ENCODE data around the gene SNAPC2. TPM values are rescaled to one million over a fixed set of nuclear protein-coding genes. Genes with fewer than 3 reads are reported as not detected.

The SNAPC2 gene
- total RNA-seq, 4 donors from 2014 or later: 7.4 to 12.9 (median 9.4) TPM

DNA sequence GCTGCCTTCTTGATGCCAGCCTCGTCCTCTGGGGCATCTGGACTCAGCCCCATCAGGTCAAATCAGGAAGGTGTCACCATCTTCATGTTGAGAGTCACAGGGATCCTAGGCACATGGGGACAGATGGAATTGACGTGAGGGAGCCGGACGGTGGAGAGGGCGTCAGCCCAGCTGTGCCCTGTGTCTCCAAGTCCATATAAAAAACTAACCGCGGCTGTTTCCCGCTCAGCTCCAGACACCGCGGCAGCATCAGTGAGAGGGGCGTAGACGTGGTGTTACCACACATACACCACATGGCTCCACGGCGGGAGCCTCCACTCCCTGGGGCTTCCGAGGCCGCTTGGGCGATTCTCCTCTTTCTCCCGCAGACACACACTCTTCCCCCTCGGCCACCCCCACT is 40.3 kb upstream of the SNAPC2 start:
- no peak for TF ChIP-seq POLR2A (IDR thresholded peaks at IDR 0.05)
- TF ChIP-seq, protein P1, sequence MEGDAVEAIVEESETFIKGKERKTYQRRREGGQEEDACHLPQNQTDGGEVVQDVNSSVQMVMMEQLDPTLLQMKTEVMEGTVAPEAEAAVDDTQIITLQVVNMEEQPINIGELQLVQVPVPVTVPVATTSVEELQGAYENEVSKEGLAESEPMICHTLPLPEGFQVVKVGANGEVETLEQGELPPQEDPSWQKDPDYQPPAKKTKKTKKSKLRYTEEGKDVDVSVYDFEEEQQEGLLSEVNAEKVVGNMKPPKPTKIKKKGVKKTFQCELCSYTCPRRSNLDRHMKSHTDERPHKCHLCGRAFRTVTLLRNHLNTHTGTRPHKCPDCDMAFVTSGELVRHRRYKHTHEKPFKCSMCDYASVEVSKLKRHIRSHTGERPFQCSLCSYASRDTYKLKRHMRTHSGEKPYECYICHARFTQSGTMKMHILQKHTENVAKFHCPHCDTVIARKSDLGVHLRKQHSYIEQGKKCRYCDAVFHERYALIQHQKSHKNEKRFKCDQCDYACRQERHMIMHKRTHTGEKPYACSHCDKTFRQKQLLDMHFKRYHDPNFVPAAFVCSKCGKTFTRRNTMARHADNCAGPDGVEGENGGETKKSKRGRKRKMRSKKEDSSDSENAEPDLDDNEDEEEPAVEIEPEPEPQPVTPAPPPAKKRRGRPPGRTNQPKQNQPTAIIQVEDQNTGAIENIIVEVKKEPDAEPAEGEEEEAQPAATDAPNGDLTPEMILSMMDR (IDR thresholded peaks at IDR 0.05): no peak
- Histone ChIP-seq H3K9me3 (no peaks in the 10 kb centered on the region), H3K4me1 (no peaks in the 10 kb centered on the region), H3K27me3 (peaks cover 0 to 2% of the 10 kb centered on the region in 2 donors), H3K27ac (no peak overlapping the region), H3K4me3 (no peak overlapping the region), H3K36me3 (no peaks in the 10 kb centered on the region)
- no peak for DNase-seq

DNA sequence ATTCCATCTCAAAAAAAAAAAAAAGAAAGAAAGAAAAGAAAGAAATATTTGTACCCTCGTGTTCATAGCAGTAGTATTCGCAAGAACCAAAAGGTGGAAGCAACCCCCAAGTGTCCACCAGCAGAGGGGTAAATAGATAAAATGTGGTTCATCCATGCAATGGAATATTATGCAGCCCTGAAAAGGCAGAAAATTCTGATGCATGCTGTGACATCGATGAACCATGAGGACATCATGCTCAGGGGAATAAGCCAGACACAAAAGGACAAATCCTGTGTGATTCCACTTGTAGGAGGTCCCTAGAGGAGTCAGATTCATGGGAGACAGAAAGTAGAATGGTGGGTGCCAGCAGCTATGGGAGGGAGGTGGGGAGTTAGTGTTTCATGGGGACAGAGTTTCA is 38.2 kb upstream of the SNAPC2 start:
- TF ChIP-seq, protein P1 (IDR thresholded peaks at IDR 0.05): no peak
- TF ChIP-seq POLR2A (IDR thresholded peaks at IDR 0.05): no peak
- Histone ChIP-seq H3K4me1 (no peaks in the 10 kb centered on the region), H3K27me3 (no peaks in the 10 kb centered on the region), H3K4me3 (no peak overlapping the region), H3K36me3 (no peaks in the 10 kb centered on the region), H3K9me3 (no peaks in the 10 kb centered on the region), H3K27ac (no peak overlapping the region)
- DNase-seq: no peak

GRCh38 chr19:7883105-7883504 is 37.0 kb upstream of the SNAPC2 start:
- Histone ChIP-seq H3K27ac (no peak overlapping the region), H3K36me3 (no peaks in the 10 kb centered on the region), H3K4me3 (no peak overlapping the region), H3K9me3 (no peaks in the 10 kb centered on the region), H3K27me3 (peaks cover 0 to 3% of the 10 kb centered on the region in 2 donors), H3K4me1 (peaks cover 0 to 2% (median 0%) of the 10 kb centered on the region in 4 donors)
- no peak for TF ChIP-seq POLR2A (IDR thresholded peaks at IDR 0.05)
- TF ChIP-seq, protein P1 (IDR thresholded peaks at IDR 0.05): no peak
- DNase-seq: no peak

DNA sequence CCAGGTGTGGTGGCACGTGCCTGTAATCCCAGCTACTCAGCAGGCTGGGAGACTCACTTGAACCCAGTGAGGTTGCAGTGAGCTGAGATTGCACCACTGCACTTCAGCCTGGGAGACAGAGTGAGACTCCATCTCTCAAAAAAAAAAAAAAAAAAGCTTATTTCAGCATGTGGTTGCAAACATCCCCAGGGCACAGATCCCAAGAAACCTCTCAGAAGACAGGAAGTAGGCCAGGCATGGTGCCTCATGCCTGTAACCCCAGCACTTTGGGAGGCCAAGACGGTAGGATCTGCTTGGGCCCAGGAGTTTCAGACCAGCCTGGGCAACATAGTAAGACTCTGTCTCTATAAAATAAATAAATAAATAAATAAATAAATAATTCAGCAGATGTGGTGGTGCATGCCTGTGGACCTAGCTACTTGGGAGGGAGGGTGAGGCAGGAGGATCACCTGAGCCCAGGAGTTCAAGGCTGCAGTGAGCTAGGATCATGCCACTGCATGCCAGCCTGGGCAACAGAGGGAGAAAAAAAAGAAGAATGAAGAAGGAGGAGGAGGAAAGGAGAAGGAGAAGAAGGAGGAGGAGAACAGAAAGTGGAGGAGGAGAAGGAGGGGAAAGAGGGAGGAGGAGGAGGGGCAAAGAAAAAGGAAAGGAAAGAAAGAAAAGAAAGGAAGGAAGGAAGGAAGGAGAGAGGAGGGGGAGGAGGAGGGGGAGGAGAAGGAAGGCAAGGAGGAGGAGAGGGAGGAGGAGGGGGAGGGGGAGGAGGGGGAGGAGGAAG is 36.2 kb upstream of the SNAPC2 start:
- no peak for DNase-seq
- no peak overlapping the region for H3K27ac ChIP-seq
- no peaks in the 10 kb centered on the region for H3K36me3 ChIP-seq
- H3K4me3 ChIP-seq: no peak overlapping the region
- peaks cover 0 to 10% of the 10 kb centered on the region in 2 donors for H3K27me3 ChIP-seq
- H3K4me1 ChIP-seq: peaks cover 0 to 11% (median 0%) of the 10 kb centered on the region in 4 donors
- no peak for TF ChIP-seq POLR2A (IDR thresholded peaks at IDR 0.05)
- TF ChIP-seq, protein P1 (IDR thresholded peaks at IDR 0.05): no peak
- no peaks in the 10 kb centered on the region for H3K9me3 ChIP-seq

DNA sequence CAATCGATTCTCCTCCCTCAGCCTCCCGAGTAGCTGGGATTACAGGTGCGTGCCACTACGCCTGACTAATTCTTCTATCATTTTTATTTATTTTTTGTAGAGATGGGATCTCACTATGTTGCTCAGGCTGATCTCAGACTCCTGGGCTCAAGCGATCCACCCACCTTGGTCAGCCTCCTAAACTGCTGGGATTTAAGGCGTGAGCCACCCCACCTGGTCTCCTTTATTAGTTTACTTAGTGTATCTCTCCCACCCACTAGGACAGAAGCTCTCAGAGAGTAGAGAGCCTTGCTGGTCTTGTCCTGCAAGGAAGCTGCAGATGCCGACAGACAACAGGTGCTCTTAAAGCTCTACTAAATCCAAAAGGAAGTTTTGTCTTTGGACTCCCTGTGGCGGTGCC is 34.3 kb upstream of the SNAPC2 start:
- TF ChIP-seq, protein P1 (IDR thresholded peaks at IDR 0.05): no peak
- no peak for TF ChIP-seq POLR2A (IDR thresholded peaks at IDR 0.05)
- H3K27ac ChIP-seq: no peak overlapping the region
- peaks cover 0 to 10% of the 10 kb centered on the region in 2 donors for H3K27me3 ChIP-seq
- H3K36me3 ChIP-seq: no peaks in the 10 kb centered on the region
- no peak overlapping the region for H3K4me3 ChIP-seq
- no peak for DNase-seq
- peaks cover 0 to 12% (median 0%) of the 10 kb centered on the region in 4 donors for H3K4me1 ChIP-seq
- no peaks in the 10 kb centered on the region for H3K9me3 ChIP-seq

Data from Peyer's patch (tissue), 4 donors.